Keratinocyte (primary cell): Measurements from ENCODE around the gene GOLGA6L10. TPM values are rescaled to one million over a fixed set of nuclear protein-coding genes. Genes with fewer than 3 reads are reported as not detected.
A peak's percentile ranks its signal among the peaks of the same experiment; 100 is the strongest.
"Not testable (repeated sequence)": the region's sequence is repeated elsewhere in the genome, so short reads cannot be mapped to it uniquely, and the experiment has no call there.

Source experiments
- DNase-seq: peaks from one replicate; pipeline ENCODE4 v3.0.0-alpha.2; 2011; ENCODE audit warnings: low read depth, missing footprints, low spot score
- FAIRE-seq: peaks from 2 replicates; lab custom pipeline; 2011; peaks lifted over from hg19 to GRCh38; lab: Jason Lieb, UNC
- H2AFZ ChIP-seq: 2 replicates; pipeline ENCODE4 v1.6.0; 2012; ENCODE audit warnings: low read length, control low read depth, inconsistent platforms; ENCODE audit not compliant: control insufficient read depth
- H3K27ac ChIP-seq: 2 replicates; pipeline ENCODE4 v1.5.1; 2011; ENCODE audit warnings: low read length; ENCODE audit not compliant: control insufficient read depth, insufficient read depth
- H3K27me3 ChIP-seq: 3 replicates; pipeline ENCODE4 v1.6.0; 2011; ENCODE audit warnings: low read length; ENCODE audit not compliant: control insufficient read depth, insufficient read depth; ENCODE audit errors: extremely low read depth
- H3K36me3 ChIP-seq, 2 experiments: 2 replicates in 1 of 2; 3 replicates in 1 of 2; pipeline ENCODE4 v1.5.1; 2011; ENCODE audit warnings: low read length in 2 of 2, mild to moderate bottlenecking in 1 of 2; ENCODE audit not compliant: control insufficient read depth in 2 of 2, insufficient read depth in 2 of 2; ENCODE audit errors: extremely low read depth in 1 of 2
- H3K4me1 ChIP-seq: 3 replicates; pipeline ENCODE4 v1.5.1; 2011; ENCODE audit warnings: low read length; ENCODE audit not compliant: control insufficient read depth, insufficient read depth; ENCODE audit errors: extremely low read depth
- H3K4me2 ChIP-seq: 3 replicates; pipeline ENCODE4 v1.6.0; 2011; ENCODE audit warnings: low read depth, low read length; ENCODE audit not compliant: control insufficient read depth, insufficient read depth; ENCODE audit errors: extremely low read depth
- H3K4me3 ChIP-seq, 3 experiments: fragments of 200-600 bp in 1 of 3; sonication (generic) in 1 of 3; 2 replicates in 2 of 3; 3 replicates in 1 of 3; pipeline ENCODE4 v1.5.1; 2011 to 2016; ENCODE audit warnings: low read length in 3 of 3, mild to moderate bottlenecking in 3 of 3, control low read depth in 2 of 3, inconsistent platforms in 1 of 3, low read depth in 1 of 3, mixed read lengths in 1 of 3, mixed run types in 1 of 3, moderate library complexity in 1 of 3; ENCODE audit not compliant: control insufficient read depth in 2 of 3, insufficient read depth in 2 of 3; ENCODE audit errors: extremely low read depth in 1 of 3
- H3K79me2 ChIP-seq: 2 replicates; pipeline ENCODE4 v1.6.0; 2012; ENCODE audit warnings: low read length; ENCODE audit not compliant: control insufficient read depth, insufficient read depth
- H3K9ac ChIP-seq: 3 replicates; pipeline ENCODE4 v1.6.0; 2011; ENCODE audit warnings: low read length; ENCODE audit not compliant: control insufficient read depth, insufficient read depth; ENCODE audit errors: extremely low read depth
- H3K9me1 ChIP-seq: 3 replicates; pipeline ENCODE4 v1.6.0; 2011; ENCODE audit warnings: low read length; ENCODE audit not compliant: control insufficient read depth, insufficient read depth; ENCODE audit errors: extremely low read depth
- H3K9me3 ChIP-seq: 2 replicates; pipeline ENCODE4 v1.5.1; 2012; ENCODE audit warnings: low read depth, low read length; ENCODE audit not compliant: control insufficient read depth
- H4K20me1 ChIP-seq: 3 replicates; pipeline ENCODE4 v1.6.0; 2011; ENCODE audit warnings: low read length; ENCODE audit not compliant: control insufficient read depth, insufficient read depth; ENCODE audit errors: extremely low read depth
- dilution Hi-C: fragments of 300-500 bp; cut with MboI; formaldehyde crosslinking; loops from one replicate; pipeline ENCODE4 v1.7.0; 2020; ENCODE audit warnings: low sequenced_read_pairs; ENCODE audit not compliant: extremely low pct_ligation_motif_present
- polyA plus RNA-seq, 5 experiments: library from polyadenylated mRNA; depleted of rRNA in 3 of 5; stranded (reverse) in 3 of 5; stranded (forward) in 1 of 5; unstranded in 1 of 5; fragments of >200 nt; gene quantifications; 1 replicate in 1 of 5; 2 replicates in 3 of 5; 3 replicates in 1 of 5; pipeline versions ENCODE4 v1.2.1 to v1.2.3, GENCODE V29; 2011 to 2012; ENCODE audit warnings: missing spikeins in 2 of 5, low read depth in 1 of 5, low replicate concordance in 1 of 5

GOLGA6L10 gene
- polyA plus RNA-seq, 1 donor (not counting 4 experiments of a cell fraction or from before 2014, with no cell fraction given), result 1.6 TPM

- DNase-seq, result peak; percentile 0
- H3K4me1 ChIP-seq, H2AFZ ChIP-seq, H3K9me3 ChIP-seq, H3K27me3 ChIP-seq, H4K20me1 ChIP-seq, H3K36me3 ChIP-seq, dilution Hi-C loops, H3K79me2 ChIP-seq, FAIRE-seq, H3K4me3 ChIP-seq, H3K9me1 ChIP-seq, H3K9ac ChIP-seq, H3K4me2 ChIP-seq, H3K27ac ChIP-seq: not testable (repeated sequence)
These were observed 13.1 kb downstream of the GOLGA6L10 start for GRCh38 chr15:82336180-82336647.

DNA sequence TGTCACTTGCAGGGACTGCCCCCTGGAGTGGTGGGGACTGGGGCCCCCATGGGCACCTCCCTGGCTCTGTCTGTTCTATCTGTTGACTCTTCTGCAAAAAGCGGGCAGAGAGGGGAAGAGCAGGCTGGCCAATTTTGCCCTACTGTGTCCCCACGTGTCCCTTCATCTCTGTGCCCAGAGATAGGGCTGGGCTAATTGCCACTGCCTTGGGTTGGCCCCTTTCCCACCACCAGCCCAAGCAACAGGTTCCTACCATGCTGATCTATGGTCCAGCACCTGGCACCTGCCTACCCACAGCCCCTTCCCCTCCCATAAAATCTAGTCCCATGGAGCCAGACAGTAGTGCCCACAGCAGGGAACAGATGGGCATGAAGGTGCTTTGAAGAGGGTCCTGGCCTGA lies 14.3 kb downstream of the GOLGA6L10 start:
- H4K20me1 ChIP-seq, DNase-seq, FAIRE-seq, H3K4me1 ChIP-seq, H3K27me3 ChIP-seq, H3K9me3 ChIP-seq, H3K9me1 ChIP-seq, dilution Hi-C loops, H3K4me2 ChIP-seq, H3K36me3 ChIP-seq, H2AFZ ChIP-seq, H3K79me2 ChIP-seq, H3K9ac ChIP-seq, H3K27ac ChIP-seq, H3K4me3 ChIP-seq: not testable (repeated sequence)

DNA sequence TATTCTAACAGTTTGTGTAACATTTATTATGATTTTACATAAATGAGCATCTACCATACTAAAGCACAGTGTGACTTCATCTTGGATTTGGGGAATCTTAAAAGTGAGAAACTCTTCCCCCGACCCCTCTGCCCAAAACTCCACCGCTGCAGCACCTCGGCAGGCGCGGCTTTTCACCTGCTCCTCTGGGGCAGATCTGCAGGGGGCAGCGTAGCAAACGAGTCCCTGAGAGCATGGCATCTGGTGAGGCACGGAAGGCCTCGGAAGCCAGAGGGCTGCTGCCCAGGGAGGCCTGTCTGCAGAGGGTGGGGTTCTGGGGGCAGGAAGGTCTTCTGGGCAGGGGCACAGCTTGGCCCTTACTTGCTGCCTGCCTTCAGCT lies 14.7 kb downstream of the GOLGA6L10 start:
- H3K4me2 ChIP-seq, DNase-seq, FAIRE-seq, H3K9me3 ChIP-seq, H3K9ac ChIP-seq, H3K27me3 ChIP-seq, H3K36me3 ChIP-seq, H3K9me1 ChIP-seq, H3K4me1 ChIP-seq, H3K27ac ChIP-seq, dilution Hi-C loops, H3K4me3 ChIP-seq, H3K79me2 ChIP-seq, H2AFZ ChIP-seq, H4K20me1 ChIP-seq: not testable (repeated sequence)

DNA sequence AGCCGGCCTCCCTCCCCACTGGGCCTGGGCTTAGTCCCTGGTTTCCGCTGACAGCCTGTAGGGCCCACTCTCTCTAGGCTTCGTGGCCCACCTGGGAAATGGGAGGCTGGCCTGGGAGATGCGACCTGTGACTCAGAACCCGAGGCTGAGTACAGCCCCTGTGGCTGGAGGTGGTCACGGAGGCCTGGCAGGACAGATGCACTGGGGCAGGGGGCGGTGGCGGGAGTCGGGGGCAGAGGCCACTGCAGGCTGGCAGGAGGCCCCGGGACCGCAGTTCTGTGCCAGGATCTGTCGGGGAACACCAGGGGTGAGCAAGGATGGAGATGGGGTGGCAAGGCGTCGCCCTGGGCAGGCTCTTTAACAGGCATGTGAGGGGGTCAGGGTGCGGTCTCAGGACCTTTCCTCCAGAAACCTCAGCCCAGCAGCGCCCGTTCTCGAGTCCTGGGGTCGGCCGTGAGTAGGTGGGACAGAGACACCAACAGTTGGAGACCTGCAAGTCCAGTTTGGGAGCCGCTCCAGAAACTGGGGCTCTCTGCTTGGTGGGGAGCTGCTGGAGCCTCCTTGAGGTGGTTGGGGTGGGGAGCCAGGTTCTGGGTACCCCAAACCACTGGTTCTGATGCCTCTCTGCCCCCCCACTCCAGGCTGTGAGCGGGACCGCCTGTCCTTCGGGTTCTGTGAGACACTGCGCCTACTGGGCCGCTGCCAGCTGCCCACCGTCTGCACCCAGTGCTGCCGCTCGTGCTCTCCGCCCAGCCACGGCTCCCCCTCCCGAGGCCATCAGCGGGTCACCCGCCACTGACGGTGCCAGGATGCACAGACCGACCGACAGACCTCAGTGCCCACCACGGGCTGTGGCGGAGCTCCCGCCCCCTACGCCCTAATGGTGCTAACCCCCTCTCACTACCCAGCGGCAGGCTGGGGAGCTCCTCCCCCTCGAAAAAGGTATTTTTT lies 15.4 kb downstream of the GOLGA6L10 start:
- H3K4me3 ChIP-seq, H3K36me3 ChIP-seq, FAIRE-seq, H3K79me2 ChIP-seq, dilution Hi-C loops, H3K9me1 ChIP-seq, H3K4me2 ChIP-seq, H3K27ac ChIP-seq, H3K4me1 ChIP-seq, H3K9me3 ChIP-seq, H3K27me3 ChIP-seq, H4K20me1 ChIP-seq, H3K9ac ChIP-seq, H2AFZ ChIP-seq, DNase-seq: not testable (repeated sequence)
